HG03103 (cell line): Measurements from ENCODE around the gene EFCAB7.

Experiments used
- ATAC-seq: cut with Tn5 transposase; IDR thresholded peaks from one replicate; pipeline ENCODE4 v1.9.1; 2021; ENCODE audit warnings: low read depth; ENCODE audit not compliant: unreplicated experiment

Gene EFCAB7

GRCh38 chr1:63601463-63601862, 78.1 kb downstream of the EFCAB7 start:
- no peak for ATAC-seq

GRCh38 chr1:63601912-63602311, 78.6 kb downstream of the EFCAB7 start:
- ATAC-seq: no peak

- no peak for ATAC-seq
These were observed 79.3 kb downstream of the EFCAB7 start for GRCh38 chr1:63602629-63603028.

GRCh38 chr1:63603810-63604209, 80.5 kb downstream of the EFCAB7 start:
- no peak for ATAC-seq

GRCh38 chr1:63607322-63607721, 84.0 kb downstream of the EFCAB7 start:
- ATAC-seq: no peak

- no peak for ATAC-seq
These were observed 87.9 kb downstream of the EFCAB7 start for GRCh38 chr1:63611231-63611630.

GRCh38 chr1:63612564-63612963, 89.2 kb downstream of the EFCAB7 start:
- no peak for ATAC-seq

GRCh38 chr1:63612971-63613370, 89.6 kb downstream of the EFCAB7 start:
- ATAC-seq: no peak

GRCh38 chr1:63615768-63616420, 92.6 kb downstream of the EFCAB7 start:
- ATAC-seq: peak; percentile 54

- no peak for ATAC-seq
These were observed 94.1 kb downstream of the EFCAB7 start for GRCh38 chr1:63617450-63617849.

- ATAC-seq: no peak
These were observed 94.7 kb downstream of the EFCAB7 start for GRCh38 chr1:63618011-63618410.

- ATAC-seq: no peak
These were observed 96.2 kb downstream of the EFCAB7 start for GRCh38 chr1:63619558-63619957.

GRCh38 chr1:63620671-63621070, 97.3 kb downstream of the EFCAB7 start:
- ATAC-seq: no peak

- no peak for ATAC-seq
These were observed 97.8 kb downstream of the EFCAB7 start for GRCh38 chr1:63621075-63621474.

- no peak for ATAC-seq
These were observed 98.4 kb downstream of the EFCAB7 start for GRCh38 chr1:63621698-63622097.
